GM06990 (cell line): ENCODE measurements around the gene WSB2.

Experiments
- DNase-seq: peaks from one replicate; pipeline ENCODE4 v3.0.0-alpha.2; 2011; ENCODE audit not compliant: insufficient read length; ENCODE audit errors: extremely low read depth
- H3K27me3 ChIP-seq: replicated peaks from 2 replicates; pipeline ENCODE4 v1.6.0; 2011; ENCODE audit warnings: low read length; ENCODE audit not compliant: control insufficient read depth, insufficient read depth
- H3K36me3 ChIP-seq: 2 replicates; pipeline ENCODE4 v1.5.1; 2011; ENCODE audit warnings: low read length; ENCODE audit not compliant: control insufficient read depth, insufficient read depth
- H3K4me3 ChIP-seq: replicated peaks from 2 replicates; pipeline ENCODE4 v1.5.1; 2011; ENCODE audit warnings: low read depth, mild to moderate bottlenecking, control low read depth, low read length
- TF ChIP-seq, protein P1 (sequence below): IDR thresholded peaks from 2 replicates; pipeline ENCODE4 v1.5.1; 2011; ENCODE audit warnings: low read length, control low read depth, mild to moderate bottlenecking, inconsistent platforms; ENCODE audit not compliant: insufficient read depth, poor library complexity, severe bottlenecking

WSB2 gene

DNA sequence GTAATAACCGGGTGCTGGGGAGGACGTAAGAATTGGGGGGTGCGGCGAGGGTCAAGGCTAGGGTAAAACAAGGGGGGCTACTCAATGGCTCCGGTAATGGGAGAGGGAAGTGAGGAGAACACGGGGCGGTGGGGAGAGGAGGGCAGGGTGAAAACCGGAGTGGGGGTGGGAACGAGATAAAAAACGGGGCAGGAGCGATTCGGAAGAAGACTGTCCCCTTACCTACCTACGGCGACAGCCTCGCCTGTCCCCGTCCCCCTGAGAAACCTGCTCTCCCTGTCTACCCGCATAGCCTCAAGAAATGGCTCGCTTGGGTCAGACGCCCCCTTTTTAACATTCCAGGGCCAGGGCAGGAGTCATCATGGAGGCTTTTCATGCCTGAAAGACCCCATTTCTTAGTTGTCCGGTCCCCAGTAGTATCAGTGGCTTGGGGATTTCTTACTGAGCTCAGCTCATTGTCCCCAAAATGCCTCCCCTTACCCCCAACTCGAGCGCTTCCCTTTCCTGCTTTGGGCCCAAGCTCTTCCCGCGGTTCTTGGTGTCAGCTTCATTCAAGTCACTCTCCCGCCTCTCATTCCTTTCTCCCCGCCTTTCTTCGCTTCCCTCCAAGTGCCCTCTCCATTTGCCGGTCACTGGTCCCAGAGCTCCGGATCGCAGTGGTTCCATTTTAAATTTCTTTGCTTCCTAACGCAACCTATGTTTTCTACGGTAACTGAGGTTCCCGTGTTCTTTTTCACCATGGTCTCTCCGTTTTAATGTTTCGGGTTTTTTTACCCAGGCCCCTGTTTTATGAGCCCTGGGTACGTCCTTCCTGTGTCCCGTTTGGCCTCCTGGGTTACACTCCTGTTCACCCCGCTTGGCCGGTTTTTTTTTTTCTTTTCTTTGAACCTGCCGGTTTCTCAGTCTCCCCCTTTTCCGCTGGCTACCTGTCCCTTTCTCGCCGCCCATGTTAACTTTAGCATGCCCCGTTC lies 1.2 kb upstream of the WSB2 start:
- no peaks in the 10 kb centered on the region; the same call in 1 of the 2 replicates for H3K27me3 ChIP-seq
- TF ChIP-seq, protein P1, sequence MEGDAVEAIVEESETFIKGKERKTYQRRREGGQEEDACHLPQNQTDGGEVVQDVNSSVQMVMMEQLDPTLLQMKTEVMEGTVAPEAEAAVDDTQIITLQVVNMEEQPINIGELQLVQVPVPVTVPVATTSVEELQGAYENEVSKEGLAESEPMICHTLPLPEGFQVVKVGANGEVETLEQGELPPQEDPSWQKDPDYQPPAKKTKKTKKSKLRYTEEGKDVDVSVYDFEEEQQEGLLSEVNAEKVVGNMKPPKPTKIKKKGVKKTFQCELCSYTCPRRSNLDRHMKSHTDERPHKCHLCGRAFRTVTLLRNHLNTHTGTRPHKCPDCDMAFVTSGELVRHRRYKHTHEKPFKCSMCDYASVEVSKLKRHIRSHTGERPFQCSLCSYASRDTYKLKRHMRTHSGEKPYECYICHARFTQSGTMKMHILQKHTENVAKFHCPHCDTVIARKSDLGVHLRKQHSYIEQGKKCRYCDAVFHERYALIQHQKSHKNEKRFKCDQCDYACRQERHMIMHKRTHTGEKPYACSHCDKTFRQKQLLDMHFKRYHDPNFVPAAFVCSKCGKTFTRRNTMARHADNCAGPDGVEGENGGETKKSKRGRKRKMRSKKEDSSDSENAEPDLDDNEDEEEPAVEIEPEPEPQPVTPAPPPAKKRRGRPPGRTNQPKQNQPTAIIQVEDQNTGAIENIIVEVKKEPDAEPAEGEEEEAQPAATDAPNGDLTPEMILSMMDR = no peak

GRCh38 chr12:118060301-118061010 lies 523 bp downstream of the WSB2 start:
- H3K27me3 ChIP-seq = no peaks in the 10 kb centered on the region
- TF ChIP-seq, protein P1 = no peak
- peak overlapping the region; percentile 89 for H3K4me3 ChIP-seq
- no peaks in the 10 kb centered on the region; the same call in 1 of the 2 replicates for H3K36me3 ChIP-seq
- DNase-seq = peak; percentile 64

More for the DNA sequence above, 1.2 kb upstream of the WSB2 start:
- H3K36me3 ChIP-seq = no peaks in the 10 kb centered on the region; the same call in 1 of the 2 replicates
- DNase-seq = peak; percentile 38
- H3K4me3 ChIP-seq = peak overlapping the region; percentile 89

GRCh38 chr12:118059341-118060191 lies 1.4 kb downstream of the WSB2 start:
- peak overlapping the region; percentile 89 for H3K4me3 ChIP-seq
- DNase-seq = no peak
- TF ChIP-seq, protein P1 = no peak
- no peaks in the 10 kb centered on the region for H3K27me3 ChIP-seq
- H3K36me3 ChIP-seq = no peaks in the 10 kb centered on the region; the same call in 1 of the 2 replicates

DNA sequence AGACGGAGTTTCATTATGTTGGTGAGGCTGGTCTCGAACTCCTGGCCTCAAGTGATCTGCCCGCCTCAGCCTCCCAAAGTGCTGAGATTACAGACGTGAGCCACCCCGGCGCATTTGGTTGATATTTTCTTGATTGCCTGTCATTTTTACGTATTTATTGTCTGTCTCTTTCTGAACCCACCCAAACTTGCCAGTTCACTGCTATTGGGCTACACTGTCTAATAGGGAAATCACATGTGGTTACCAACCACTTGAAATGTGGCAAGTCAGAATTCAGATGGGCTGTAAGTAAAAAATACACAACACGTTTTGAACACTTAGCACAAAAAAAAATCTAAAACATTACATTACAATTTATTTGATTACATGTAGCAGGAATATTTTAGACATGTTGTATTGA lies 2.1 kb downstream of the WSB2 start:
- Histone ChIP-seq H3K36me3 (no peaks in the 10 kb centered on the region; the same call in 1 of the 2 replicates), H3K27me3 (no peaks in the 10 kb centered on the region), H3K4me3 (no peak overlapping the region)
- DNase-seq = no peak
- TF ChIP-seq, protein P1 = no peak

DNA sequence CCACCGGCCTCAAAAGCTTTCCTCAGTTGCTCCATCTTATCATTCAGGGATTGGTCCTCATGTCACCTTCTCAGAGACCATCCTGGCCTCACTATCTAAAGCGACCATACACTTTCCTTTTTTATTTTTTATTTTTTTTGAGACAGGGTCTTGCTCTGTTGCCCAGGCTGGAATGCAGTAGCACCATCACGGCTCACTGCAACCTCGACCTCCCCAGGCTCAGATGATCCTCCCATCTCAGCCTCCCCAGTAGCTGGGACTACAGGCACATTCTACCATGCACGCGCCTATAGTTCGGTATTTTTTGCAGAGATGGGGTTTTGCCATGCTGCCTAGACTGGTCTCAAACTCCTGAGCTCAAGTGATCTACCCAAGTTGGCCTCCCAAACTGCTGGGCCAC lies 2.8 kb downstream of the WSB2 start:
- H3K4me3 ChIP-seq = no peak overlapping the region
- H3K36me3 ChIP-seq = no peaks in the 10 kb centered on the region; the same call in 1 of the 2 replicates
- TF ChIP-seq, protein P1 = no peak
- DNase-seq = no peak
- no peaks in the 10 kb centered on the region for H3K27me3 ChIP-seq
